Central memory CD8-positive, alpha-beta T cell (primary cell): ENCODE measurements around the gene OSBPL2.
A peak's percentile ranks its signal among the peaks of the same experiment; 100 is the strongest.

Source experiments
- ATAC-seq: fragments of 150-1000 bp; cut with Tn5 transposase; replicated peaks from 2 replicates; pipeline ENCODE4 v1.10.0; 2022; ENCODE audit warnings: mild to moderate bottlenecking, moderate FRiP score, moderate number of reproducible peaks; ENCODE audit not compliant: poor library complexity, severe bottlenecking; ENCODE audit errors: extremely low read depth
- DNase-seq, 2 donors: peaks; one replicate each; pipeline ENCODE4 v3.0.0; 2021; ENCODE audit warnings: low spot score in 2 of 2
- H3K27ac Mint-ChIP-seq: one replicate; pipeline ENCODE4 v1.8.0; 2022; ENCODE audit warnings: low read depth, mild to moderate bottlenecking, moderate library complexity, mixed read lengths
- H3K27me3 Mint-ChIP-seq: one replicate; pipeline ENCODE4 v1.8.0; 2022; ENCODE audit warnings: mixed read lengths
- H3K36me3 Mint-ChIP-seq: one replicate; pipeline ENCODE4 v1.8.0; 2022; ENCODE audit warnings: mild to moderate bottlenecking, moderate library complexity, mixed read lengths; ENCODE audit not compliant: insufficient read depth
- H3K4me1 Mint-ChIP-seq: one replicate; pipeline ENCODE4 v1.8.0; 2022; ENCODE audit warnings: mixed read lengths
- H3K4me3 Mint-ChIP-seq: one replicate; pipeline ENCODE4 v1.8.0; 2022; ENCODE audit warnings: mild to moderate bottlenecking, moderate library complexity, mixed read lengths
- H3K9me3 Mint-ChIP-seq: one replicate; pipeline ENCODE4 v1.8.0; 2022; ENCODE audit warnings: mixed read lengths

OSBPL2 gene

GRCh38 chr20:62237801-62238568, at the start of gene OSBPL2:
Gene OSBPL2 (plus strand): TSS chr20:62238521. CDS start chr20:62256185, 17,664 bp downstream.
- Mint-ChIP-seq H3K36me3 (peaks cover 2% of the 10 kb centered on the region), H3K4me3 (peak within 1 kb of the TSS; percentile 79), H3K9me3 (no peaks in the 10 kb centered on the region), H3K27ac (peak within 1 kb of the TSS; percentile 89), H3K4me1 (peaks cover 32% of the 10 kb centered on the region), H3K27me3 (no peaks in the 10 kb centered on the region)
- ATAC-seq, result peak; percentile 99
- peak; percentile 100 for DNase-seq

DNA sequence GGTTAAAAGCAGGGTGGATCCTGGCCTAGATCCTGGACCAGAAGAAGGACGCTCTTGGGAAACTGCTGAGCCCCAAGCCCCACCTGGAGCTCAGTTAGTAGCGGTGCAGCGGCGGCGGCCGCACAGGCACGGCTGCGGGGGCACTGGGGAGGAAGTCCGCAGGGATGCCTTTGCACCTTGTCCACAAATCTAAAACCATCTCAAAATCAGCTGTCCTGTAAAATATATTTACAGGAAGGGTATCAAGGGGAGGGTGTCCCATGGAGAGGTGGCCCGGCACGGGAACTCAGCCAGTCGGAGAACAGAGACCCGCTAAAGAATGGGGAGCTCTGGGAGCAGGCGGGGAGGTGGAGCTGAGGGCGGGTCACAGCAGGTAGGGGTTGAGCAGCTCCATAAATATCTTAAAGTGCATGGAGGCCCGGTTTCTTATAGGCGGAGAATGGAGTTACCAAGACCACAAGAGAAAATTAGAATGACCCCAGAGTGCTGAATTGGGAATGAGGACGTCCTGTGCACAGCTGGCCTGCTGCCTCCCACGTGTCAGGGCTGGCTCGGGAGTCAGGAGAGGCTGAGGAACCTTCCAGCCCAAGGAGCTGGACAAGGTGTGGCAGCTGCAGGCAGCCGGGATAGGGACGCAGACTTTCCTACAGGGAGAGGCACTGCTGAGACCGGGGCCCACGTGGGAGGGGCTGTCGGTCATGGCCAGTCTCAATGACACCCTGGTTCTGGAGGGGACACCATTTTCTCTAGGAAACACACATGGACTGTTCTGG, 47.5 kb upstream of the OSBPL2 start:
- peaks cover 28% of the 10 kb centered on the region for H3K36me3 Mint-ChIP-seq
- no peak overlapping the region for H3K4me3 Mint-ChIP-seq
- DNase-seq (no peak), ATAC-seq (no peak)
- no peak overlapping the region for H3K27ac Mint-ChIP-seq
- no peaks in the 10 kb centered on the region for H3K9me3 Mint-ChIP-seq
- peaks cover 17% of the 10 kb centered on the region for H3K4me1 Mint-ChIP-seq
- H3K27me3 Mint-ChIP-seq, result no peaks in the 10 kb centered on the region

DNA sequence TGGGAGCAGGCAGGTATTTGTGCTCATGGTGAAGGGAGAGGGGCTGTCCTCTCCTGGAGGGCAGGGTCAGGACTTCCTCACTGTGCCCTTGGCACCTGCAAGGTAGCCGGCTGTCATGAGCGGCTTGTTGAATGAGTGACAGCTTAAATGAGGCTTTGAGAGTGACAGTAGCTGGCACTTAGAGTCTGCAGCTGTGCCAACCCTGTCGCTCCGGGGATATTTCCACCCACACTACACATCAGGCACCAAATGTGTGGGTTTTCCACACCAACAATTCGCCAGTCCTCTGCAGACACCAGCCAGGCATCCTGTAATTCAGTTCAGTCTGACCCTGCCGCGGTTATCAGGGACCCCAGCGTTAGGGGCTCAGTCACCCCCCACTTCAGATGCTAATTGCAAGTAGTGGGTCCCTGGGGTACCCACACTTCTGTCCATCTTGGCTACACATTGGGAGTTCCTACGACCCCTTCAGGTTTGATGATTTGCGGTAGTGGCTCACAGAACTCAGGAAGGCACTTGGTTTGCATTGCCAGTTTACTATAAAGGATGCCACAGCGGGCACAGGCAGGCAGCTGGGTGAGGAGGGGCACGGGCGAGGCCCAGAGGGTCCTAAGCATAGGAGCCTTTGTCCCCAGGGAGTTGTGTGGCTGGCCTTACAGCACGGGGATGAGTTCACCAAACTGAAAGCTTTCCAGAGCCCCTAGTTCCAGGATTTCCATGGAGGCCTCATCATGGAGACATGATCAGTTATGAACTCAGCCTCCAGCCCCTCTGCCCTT, 46.4 kb upstream of the OSBPL2 start:
- H3K4me3 Mint-ChIP-seq, result no peak overlapping the region
- ATAC-seq (no peak), DNase-seq (no peak)
- H3K9me3 Mint-ChIP-seq, result no peaks in the 10 kb centered on the region
- H3K27me3 Mint-ChIP-seq, result no peaks in the 10 kb centered on the region
- peaks cover 32% of the 10 kb centered on the region for H3K36me3 Mint-ChIP-seq
- H3K27ac Mint-ChIP-seq, result no peak overlapping the region
- H3K4me1 Mint-ChIP-seq, result peaks cover 8% of the 10 kb centered on the region

GRCh38 chr20:62192635-62193034, 45.7 kb upstream of the OSBPL2 start:
- Mint-ChIP-seq H3K36me3 (peaks cover 32% of the 10 kb centered on the region), H3K4me1 (peaks cover 3% of the 10 kb centered on the region), H3K27ac (peak overlapping the region; percentile 44), H3K4me3 (no peak overlapping the region), H3K9me3 (no peaks in the 10 kb centered on the region), H3K27me3 (no peaks in the 10 kb centered on the region)
- no peak for ATAC-seq
- DNase-seq, result no peak

DNA sequence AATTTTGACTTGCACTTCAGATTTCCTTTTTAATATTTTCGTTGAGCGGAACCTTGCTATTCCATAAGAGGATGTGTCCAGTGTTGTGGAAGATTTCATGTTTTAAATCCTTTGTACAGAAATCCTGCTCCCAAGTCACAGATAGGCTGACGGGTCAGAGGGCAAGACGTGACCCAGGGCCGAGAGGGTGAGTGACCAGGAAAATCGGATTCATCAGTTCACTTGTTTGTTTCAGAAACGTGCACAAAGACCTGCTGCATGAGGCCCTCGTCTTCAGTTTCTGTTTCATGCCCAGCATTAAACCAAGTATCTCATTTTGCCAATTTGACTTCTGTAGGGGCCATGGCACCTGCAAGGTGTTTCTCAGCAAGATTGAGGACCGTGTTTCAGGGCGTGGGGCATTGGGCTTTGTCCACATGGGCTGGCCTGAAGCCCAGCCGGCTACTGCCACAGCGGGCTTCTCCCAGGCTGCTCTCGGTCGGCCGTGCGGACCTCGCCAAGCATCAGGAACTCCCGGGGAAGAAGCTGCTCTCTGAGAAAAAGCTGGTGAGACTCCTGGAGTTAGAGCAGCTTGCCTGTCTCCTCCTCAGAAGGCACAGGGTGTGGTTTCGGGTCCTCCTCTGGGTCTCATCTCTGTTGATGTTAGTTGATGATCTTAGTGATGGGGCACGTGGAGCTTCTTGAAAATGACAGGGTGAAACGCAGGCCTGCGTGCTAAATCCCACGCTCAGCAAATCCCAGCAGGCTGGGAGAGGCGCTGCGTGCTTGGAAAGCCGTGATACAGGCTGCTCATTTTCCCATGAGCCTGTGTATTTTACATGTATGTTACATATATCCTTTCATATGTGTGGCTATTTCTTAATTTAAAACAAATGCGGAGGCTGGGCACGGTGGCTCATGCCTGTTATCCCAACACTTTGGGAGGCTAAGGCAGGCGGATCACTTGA, 45.0 kb upstream of the OSBPL2 start:
- Mint-ChIP-seq H3K27me3 (no peaks in the 10 kb centered on the region), H3K27ac (peak overlapping the region; percentile 44), H3K9me3 (no peaks in the 10 kb centered on the region), H3K4me1 (no peaks in the 10 kb centered on the region), H3K36me3 (peaks cover 35% of the 10 kb centered on the region), H3K4me3 (no peak overlapping the region)
- DNase-seq (no peak), ATAC-seq (no peak)

DNA sequence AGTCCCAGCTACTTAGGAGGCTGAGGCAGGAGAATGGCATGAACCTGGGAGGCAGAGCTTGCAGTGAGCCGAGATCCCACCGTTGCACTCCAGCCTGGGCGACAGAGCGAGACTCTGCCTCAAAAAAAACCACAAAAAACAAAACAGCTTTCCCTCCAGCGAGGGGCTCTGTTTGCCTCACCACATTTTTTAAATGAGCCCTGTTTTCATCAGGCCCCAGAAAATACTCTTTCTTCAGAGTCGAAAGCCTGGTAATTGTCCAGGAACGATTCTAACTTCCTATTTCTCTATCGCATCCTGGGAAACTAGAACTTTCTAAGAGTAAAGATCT, 43.3 kb upstream of the OSBPL2 start:
- ATAC-seq (no peak), DNase-seq (no peak)
- no peak overlapping the region for H3K27ac Mint-ChIP-seq
- peaks cover 44% of the 10 kb centered on the region for H3K36me3 Mint-ChIP-seq
- no peaks in the 10 kb centered on the region for H3K4me1 Mint-ChIP-seq
- H3K9me3 Mint-ChIP-seq, result no peaks in the 10 kb centered on the region
- no peaks in the 10 kb centered on the region for H3K27me3 Mint-ChIP-seq
- no peak overlapping the region for H3K4me3 Mint-ChIP-seq

- ATAC-seq (no peak), DNase-seq (no peak)
- Mint-ChIP-seq H3K36me3 (peaks cover 45% of the 10 kb centered on the region), H3K4me3 (no peak overlapping the region), H3K4me1 (no peaks in the 10 kb centered on the region), H3K9me3 (no peaks in the 10 kb centered on the region), H3K27ac (no peak overlapping the region), H3K27me3 (no peaks in the 10 kb centered on the region)
These were observed 42.6 kb upstream of the OSBPL2 start for GRCh38 chr20:62195736-62196135.

DNA sequence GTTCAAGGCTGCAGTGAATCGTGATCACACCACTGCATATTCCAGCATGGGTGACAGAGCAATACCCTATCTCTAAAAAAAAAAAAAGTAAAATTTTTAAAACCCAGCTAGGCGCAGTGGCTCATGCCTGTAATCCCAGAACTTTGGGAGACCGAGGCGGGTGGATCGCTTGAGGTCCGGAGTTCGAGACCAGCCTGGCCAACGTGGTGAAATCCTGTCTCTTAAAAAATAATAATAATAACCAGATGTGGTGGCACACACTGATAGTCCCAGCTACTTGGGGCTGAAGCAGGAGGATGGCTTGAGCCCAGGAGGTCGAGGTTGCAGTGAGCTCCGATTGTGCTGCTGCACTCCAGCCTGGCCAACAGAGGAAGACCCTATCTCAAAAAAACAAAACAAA, 42.0 kb upstream of the OSBPL2 start:
- Mint-ChIP-seq H3K27ac (no peak overlapping the region), H3K9me3 (no peaks in the 10 kb centered on the region), H3K4me3 (no peak overlapping the region), H3K36me3 (peaks cover 45% of the 10 kb centered on the region), H3K4me1 (no peaks in the 10 kb centered on the region), H3K27me3 (no peaks in the 10 kb centered on the region)
- no peak for ATAC-seq
- DNase-seq, result no peak

DNA sequence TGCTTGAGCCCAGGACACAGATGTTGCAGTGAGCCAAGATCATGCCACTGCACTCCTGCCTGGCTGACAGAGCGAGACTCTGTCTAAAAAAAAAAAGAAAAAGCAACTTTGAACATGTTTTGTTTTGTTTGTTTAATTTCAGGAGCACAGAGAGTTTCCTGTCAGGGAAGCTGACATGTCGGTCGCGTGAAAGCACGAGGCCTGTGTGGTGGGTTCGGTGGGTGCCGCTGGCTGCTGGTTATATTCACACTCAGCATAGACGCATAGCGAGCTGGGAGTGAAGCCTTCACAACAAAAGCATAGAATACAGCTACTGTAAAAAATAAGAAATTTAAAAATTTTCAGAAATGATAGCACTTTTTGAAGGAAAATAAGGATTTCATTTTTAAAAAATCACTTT, 41.0 kb upstream of the OSBPL2 start:
- no peak overlapping the region for H3K27ac Mint-ChIP-seq
- H3K36me3 Mint-ChIP-seq, result peaks cover 45% of the 10 kb centered on the region
- H3K27me3 Mint-ChIP-seq, result no peaks in the 10 kb centered on the region
- H3K9me3 Mint-ChIP-seq, result no peaks in the 10 kb centered on the region
- H3K4me1 Mint-ChIP-seq, result no peaks in the 10 kb centered on the region
- no peak for ATAC-seq
- H3K4me3 Mint-ChIP-seq, result no peak overlapping the region
- no peak for DNase-seq

DNA sequence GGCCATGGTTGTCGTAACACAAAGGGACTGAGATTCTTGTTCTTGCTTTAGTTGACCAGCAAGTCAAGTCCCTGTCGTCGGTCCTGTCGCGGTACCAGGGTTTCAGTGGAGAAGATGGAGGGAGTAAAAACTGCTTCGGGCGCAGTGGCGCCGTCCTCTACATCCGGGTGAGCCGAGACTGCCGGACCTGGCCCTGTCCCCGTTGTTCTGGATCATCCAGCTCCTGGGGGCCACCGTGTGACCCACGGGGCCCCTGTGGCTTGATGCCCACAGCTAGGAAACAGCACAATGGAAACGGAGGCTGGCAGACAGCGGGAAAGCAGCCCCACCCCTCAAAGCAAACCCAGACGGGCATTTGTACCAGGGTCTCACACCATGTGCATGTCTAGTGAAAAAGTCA, 40.5 kb upstream of the OSBPL2 start:
- Mint-ChIP-seq H3K4me1 (no peaks in the 10 kb centered on the region), H3K27ac (no peak overlapping the region), H3K36me3 (peaks cover 49% of the 10 kb centered on the region), H3K4me3 (no peak overlapping the region), H3K27me3 (no peaks in the 10 kb centered on the region), H3K9me3 (no peaks in the 10 kb centered on the region)
- DNase-seq, result no peak
- ATAC-seq, result no peak

DNA sequence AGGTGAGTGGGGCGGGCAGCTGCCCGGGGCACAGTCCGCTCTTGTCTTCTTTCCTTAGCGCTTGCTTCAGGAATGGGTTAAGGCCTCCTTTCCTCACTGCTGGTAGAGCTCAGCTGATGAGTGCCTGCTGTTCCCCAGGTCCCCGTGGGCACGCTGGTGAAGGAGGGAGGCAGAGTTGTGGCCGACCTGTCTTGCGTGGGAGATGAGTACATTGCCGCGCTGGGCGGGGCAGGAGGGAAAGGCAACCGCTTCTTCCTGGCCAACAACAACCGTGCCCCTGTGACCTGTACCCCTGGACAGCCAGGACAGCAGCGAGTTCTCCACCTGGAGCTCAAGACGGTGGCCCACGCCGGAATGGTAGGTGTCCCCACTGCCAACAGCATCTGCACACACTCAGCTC, 39.8 kb upstream of the OSBPL2 start:
- no peaks in the 10 kb centered on the region for H3K4me1 Mint-ChIP-seq
- ATAC-seq (no peak), DNase-seq (no peak)
- H3K9me3 Mint-ChIP-seq, result no peaks in the 10 kb centered on the region
- no peak overlapping the region for H3K27ac Mint-ChIP-seq
- no peak overlapping the region for H3K4me3 Mint-ChIP-seq
- H3K27me3 Mint-ChIP-seq, result no peaks in the 10 kb centered on the region
- H3K36me3 Mint-ChIP-seq, result peaks cover 45% of the 10 kb centered on the region

DNA sequence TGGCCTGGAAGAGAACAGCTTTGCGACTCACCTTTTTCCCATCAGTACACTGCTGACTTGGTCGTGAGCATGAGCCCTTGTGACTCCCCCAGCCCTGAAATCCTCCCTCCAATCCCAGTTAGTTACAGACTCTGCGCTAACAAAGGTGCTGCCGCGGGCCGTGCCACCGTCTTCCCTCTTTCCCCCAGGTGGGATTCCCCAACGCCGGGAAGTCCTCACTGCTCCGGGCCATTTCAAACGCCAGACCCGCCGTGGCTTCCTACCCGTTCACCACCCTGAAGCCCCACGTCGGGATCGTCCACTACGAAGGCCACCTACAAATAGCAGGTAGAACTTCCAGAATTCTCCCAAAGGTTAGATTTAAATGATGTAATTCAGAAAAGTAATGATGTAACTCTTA, 39.4 kb upstream of the OSBPL2 start:
- H3K4me3 Mint-ChIP-seq, result no peak overlapping the region
- peaks cover 43% of the 10 kb centered on the region for H3K36me3 Mint-ChIP-seq
- H3K4me1 Mint-ChIP-seq, result no peaks in the 10 kb centered on the region
- H3K27ac Mint-ChIP-seq, result no peak overlapping the region
- H3K27me3 Mint-ChIP-seq, result no peaks in the 10 kb centered on the region
- H3K9me3 Mint-ChIP-seq, result no peaks in the 10 kb centered on the region
- DNase-seq (no peak), ATAC-seq (no peak)
